GM12878 (cell line): Measurements from ENCODE around the gene AIP. TPM values are rescaled to one million over a fixed set of nuclear protein-coding genes. Genes with fewer than 3 reads are reported as not detected.

ENCODE experiments used
- ATAC-seq: fragments of 200-7000 bp; cut with Tn5 transposase; 3 replicates; pipeline ENCODE4 v1.9.1; 2020; ENCODE audit warnings: mild to moderate bottlenecking, moderate library complexity
- BruUV-seq: library from RNA; stranded (reverse); fragments of 400-500 nt; replicated peaks from 2 replicates; lab custom pipeline; 2021; lab: Mats Ljungman, UMichigan
- CTCF ChIA-PET: fragments of 300-600 bp; sonication (Branson Sonifier 250); formaldehyde crosslinking; extraction: SDS; loops from one replicate; lab custom pipeline; 2021; ENCODE audit warnings: inconsistent platforms; lab: Yijun Ruan, JAX
- POLR2A ChIA-PET: fragments of 350-600 bp; formaldehyde crosslinking; extraction: SDS; loops from one replicate; lab custom pipeline; 2021; ENCODE audit warnings: inconsistent platforms; lab: Charles Lee
- RAD21 ChIA-PET: fragments of 300-600 bp; sonication (Branson Sonifier 250); formaldehyde crosslinking; loops from one replicate; lab custom pipeline; 2023; ENCODE audit warnings: antibody characterized with exemption; ENCODE audit not compliant: unreplicated experiment; lab: Charles Lee
- SMC1A ChIA-PET: fragments of 300-600 bp; sonication (Branson Sonifier 250); formaldehyde crosslinking; loops from one replicate; lab custom pipeline; 2023; ENCODE audit not compliant: unreplicated experiment, uncharacterized antibody; lab: Charles Lee
- DNase-seq: peaks from one replicate; pipeline ENCODE4 v3.0.0-alpha.2; 2011; ENCODE audit warnings: low read depth, low spot score
- FAIRE-seq: peaks from 3 replicates; lab custom pipeline; 2011; peaks lifted over from hg19 to GRCh38; lab: Jason Lieb, UNC
- H2AFZ ChIP-seq: 2 replicates; pipeline ENCODE4 v1.6.0; 2011; ENCODE audit warnings: low read depth, low read length, control low read depth; ENCODE audit not compliant: control insufficient read depth
- H3K27ac ChIP-seq: 2 replicates; pipeline ENCODE4 v1.5.1; 2011; ENCODE audit warnings: control low read depth; ENCODE audit not compliant: control insufficient read depth, insufficient read depth
- H3K27me3 ChIP-seq, 2 experiments: replicated peaks in 1 of 2; 2 replicates each; pipeline versions ENCODE4 v1.6.0 to v1.6.1; 2011; ENCODE audit warnings: low read length in 1 of 2; ENCODE audit not compliant: control insufficient read depth in 2 of 2, insufficient read depth in 2 of 2
- H3K36me3 ChIP-seq, 2 experiments: 2 replicates each; pipeline ENCODE4 v1.5.1; 2011; ENCODE audit warnings: low read length in 1 of 2; ENCODE audit not compliant: control insufficient read depth in 2 of 2, insufficient read depth in 2 of 2
- H3K4me1 ChIP-seq: 2 replicates; pipeline ENCODE4 v1.6.1; 2011; ENCODE audit warnings: mild to moderate bottlenecking, low read length, moderate library complexity, mixed read lengths; ENCODE audit not compliant: control insufficient read depth, insufficient read depth
- H3K4me2 ChIP-seq: 2 replicates; pipeline ENCODE4 v1.6.0; 2011; ENCODE audit warnings: control low read depth; ENCODE audit not compliant: control insufficient read depth, insufficient read depth
- H3K4me3 ChIP-seq: fragments of 200-600 bp; sonication (generic); 2 replicates; pipeline ENCODE4 v1.5.1; 2016
- H3K79me2 ChIP-seq: 2 replicates; pipeline ENCODE4 v1.6.0; 2011; ENCODE audit warnings: low read length; ENCODE audit not compliant: control insufficient read depth, insufficient read depth
- H3K9ac ChIP-seq: 2 replicates; pipeline ENCODE4 v1.8.0; 2011; ENCODE audit warnings: low read length, control low read depth, mixed read lengths; ENCODE audit not compliant: control insufficient read depth, insufficient read depth
- H3K9me3 ChIP-seq: replicated peaks from 3 replicates; pipeline ENCODE4 v1.5.1; 2011; ENCODE audit warnings: mild to moderate bottlenecking, low read length; ENCODE audit not compliant: control insufficient read depth, insufficient read depth
- H4K20me1 ChIP-seq: 2 replicates; pipeline ENCODE4 v1.6.0; 2011; ENCODE audit not compliant: control insufficient read depth, insufficient read depth
- BCLAF1 ChIP-seq: fragments of 450-650 bp; IDR thresholded peaks from 2 replicates; pipeline ENCODE4 v1.6.1; 2017; ENCODE audit warnings: antibody characterized with exemption, mild to moderate bottlenecking, moderate library complexity
- IKZF1 ChIP-seq: fragments of 450-650 bp; conservative IDR thresholded peaks from 2 replicates; pipeline ENCODE4 v1.6.1; 2017; ENCODE audit warnings: antibody characterized with exemption, mild to moderate bottlenecking
- IRF4 ChIP-seq: IDR thresholded peaks from 2 replicates; pipeline ENCODE4 v1.6.1; 2011; ENCODE audit warnings: low read depth, low read length
- MYB ChIP-seq: fragments of 150-350 bp; IDR thresholded peaks from 2 replicates; pipeline ENCODE4 v1.6.1; 2014; ENCODE audit warnings: mild to moderate bottlenecking, low read depth, low read length, borderline replicate concordance
- NR2C2 ChIP-seq: IDR thresholded peaks from 2 replicates; pipeline ENCODE4 v1.6.1; 2011; ENCODE audit warnings: borderline replicate concordance, low read depth; ENCODE audit not compliant: control insufficient read depth, insufficient read length
- POLR2AphosphoS5 ChIP-seq: IDR thresholded peaks from 2 replicates; pipeline ENCODE4 v1.6.1; 2011; ENCODE audit warnings: mild to moderate bottlenecking, low read length, inconsistent platforms
- SREBF2 ChIP-seq: IDR thresholded peaks from 2 replicates; pipeline ENCODE4 v1.6.1; 2012; ENCODE audit warnings: mild to moderate bottlenecking, low read length
- STAT3 ChIP-seq: IDR thresholded peaks from 2 replicates; pipeline ENCODE4 v1.6.1; 2011; ENCODE audit warnings: low read depth, low read length, improper control_type of control experiment
- SUZ12 ChIP-seq: fragments of 200-600 bp; sonication (generic); IDR thresholded peaks from one replicate; pipeline ENCODE4 v1.6.1; 2018; ENCODE audit warnings: antibody characterized with exemption, mild to moderate bottlenecking; ENCODE audit not compliant: unreplicated experiment
- WRNIP1 ChIP-seq: IDR thresholded peaks from 2 replicates; pipeline ENCODE4 v1.6.1; 2011; ENCODE audit warnings: low read depth, low read length, improper control_type of control experiment, borderline replicate concordance
- WGBS: methylation state at CpG from one replicate; pipeline ENCODE4 v1.1.6; 2016; ENCODE audit warnings: low lambda C conversion rate; ENCODE audit not compliant: insufficient replicate concordance, insufficient coverage; ENCODE audit errors: missing lambda C conversion rate; 5-methylcytosine and 5-hydroxymethylcytosine counted together
- in situ Hi-C: fragments of 300-500 bp; cut with MboI; formaldehyde crosslinking; loops from 9 replicates; pipeline ENCODE4 v1.14.3; 2018; ENCODE audit warnings: mixed read lengths
- intact Hi-C: fragments of 100-400 bp; cut with micrococcal nuclease; formaldehyde crosslinking; loops from one replicate; pipeline ENCODE4 v1.14.2; 2022; ENCODE audit not compliant: unreplicated experiment
- polyA plus RNA-seq, 11 experiments: library from polyadenylated mRNA; depleted of rRNA in 4 of 11; unstranded in 6 of 11; stranded (reverse) in 5 of 11; fragments of >200 nt; fragmentation: Nextera tagmentation in 4 of 11; fragmentation: Illumina TruSeq in 1 of 11; extraction: Ambion mirVana in 4 of 11; extraction: Trizol in 1 of 11; gene quantifications; 1 replicate in 1 of 11; 2 replicates in 10 of 11; pipeline versions ENCODE4 v1.2.1 to v1.2.3, GENCODE V29; 2011 to 2016; ENCODE audit warnings: inconsistent platforms in 2 of 11, missing spikeins in 2 of 11, low read depth in 1 of 11
- total RNA-seq, 4 experiments: library from RNA; depleted of rRNA in 3 of 4; stranded (reverse); fragments of >200 nt in 3 of 4; fragmentation: Illumina TruSeq in 1 of 4; extraction: Trizol in 1 of 4; gene quantifications; 2 replicates each; pipeline versions ENCODE4 v1.2.1 to v1.2.3, GENCODE V29; 2013 to 2021
- TF ChIP-seq, protein P1 (sequence below): IDR thresholded peaks from 2 replicates; pipeline ENCODE4 v1.6.1; 2011; ENCODE audit warnings: low read depth, low read length, improper control_type of control experiment, borderline replicate concordance

AIP gene
- total and polyA plus RNA-seq, 10 of the 15 experiments (the other 5 are each of a cell fraction or from before 2014, with no cell fraction given): 12.6 to 164 (median 104) TPM

GRCh38 chr11:67516806-67517205, 34.0 kb downstream of the AIP start:
- Histone ChIP-seq H2AFZ (no peak overlapping the region), H3K4me3 (no peak overlapping the region), H3K27me3 (no peaks in the 10 kb centered on the region; a peak in 2 of 4 replicates), H3K9ac (no peak overlapping the region), H3K27ac (no peak overlapping the region), H4K20me1 (no peaks in the 10 kb centered on the region), H3K36me3 (no peaks in the 10 kb centered on the region), H3K9me3 (no peaks in the 10 kb centered on the region), H3K4me2 (no peak overlapping the region), H3K79me2 (no peaks in the 10 kb centered on the region), H3K4me1 (no peaks in the 10 kb centered on the region)
- DNase-seq (no peak), FAIRE-seq (no peak), ATAC-seq (no peak)
- WGBS: 53% methylated on average over 9 of the region's 9 CpGs
- ChIA-PET POLR2A (no interaction called here), CTCF (no interaction called here), RAD21 (no interaction called here), SMC1A (interaction anchor here (0.6 kb wide), 1 partner anchor 139 kb away, joined by 3 read pairs; no protein-coding TSS in a partner anchor)
- BruUV-seq: no TSS peak
- in situ Hi-C loops (no loop called here), intact Hi-C loops (no loop called here)
- TF ChIP-seq BCLAF1 (no peak), SREBF2 (no peak), MYB (no peak), IKZF1 (no peak), IRF4 (no peak), WRNIP1 (no peak), POLR2AphosphoS5 (no peak), STAT3 (no peak), NR2C2 (no peak), SUZ12 (no peak)
- TF ChIP-seq, protein P1, sequence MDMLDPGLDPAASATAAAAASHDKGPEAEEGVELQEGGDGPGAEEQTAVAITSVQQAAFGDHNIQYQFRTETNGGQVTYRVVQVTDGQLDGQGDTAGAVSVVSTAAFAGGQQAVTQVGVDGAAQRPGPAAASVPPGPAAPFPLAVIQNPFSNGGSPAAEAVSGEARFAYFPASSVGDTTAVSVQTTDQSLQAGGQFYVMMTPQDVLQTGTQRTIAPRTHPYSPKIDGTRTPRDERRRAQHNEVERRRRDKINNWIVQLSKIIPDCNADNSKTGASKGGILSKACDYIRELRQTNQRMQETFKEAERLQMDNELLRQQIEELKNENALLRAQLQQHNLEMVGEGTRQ: no peak
